OCI-LY1 (cell line): ENCODE data around the gene GNA12.

Source experiments
- CTCF ChIP-seq: fragments of 200-600 bp; sonication (generic), shearing (Covaris generic); IDR thresholded peaks from 2 replicates; pipeline ENCODE4 v1.5.1; 2017; ENCODE audit warnings: mild to moderate bottlenecking, antibody characterized with exemption, low read length, moderate library complexity, mixed read lengths
- EZH2 ChIP-seq: fragments of 200-600 bp; sonication (generic), shearing (Covaris generic); IDR thresholded peaks from 2 replicates; pipeline ENCODE4 v1.8.0; 2017; ENCODE audit warnings: borderline replicate concordance, mixed run types, mild to moderate bottlenecking, antibody characterized with exemption, low read length, moderate library complexity, mixed read lengths

GRCh38 chr7:2761801-2762497, 82.2 kb downstream of the GNA12 start:
- no peak for TF ChIP-seq EZH2
- no peak for TF ChIP-seq CTCF
